Natural killer cell (primary cell): ENCODE measurements around the gene STK31. TPM values are rescaled to one million over a fixed set of nuclear protein-coding genes. Genes with fewer than 3 reads are reported as not detected.

Source experiments
- ATAC-seq, 3 donors: fragments of 150-1000 bp in 2 of 3; fragments of 200-7000 bp in 1 of 3; cut with Tn5 transposase; 1 replicate in 1 of 3; 2 replicates in 2 of 3; pipeline ENCODE4 v1.10.0; 2021; ENCODE audit warnings: mild to moderate bottlenecking in 2 of 3, moderate library complexity in 2 of 3
- DNase-seq, 2 donors: peaks; one replicate each; pipeline versions ENCODE4 v3.0.0 to v3.0.0-alpha.2; 2013 to 2021; ENCODE audit warnings: mixed read lengths in 1 of 2
- H3K27ac ChIP-seq: one replicate; pipeline ENCODE4 v1.5.1; 2013; ENCODE audit warnings: mild to moderate bottlenecking, low read length
- H3K27me3 ChIP-seq: one replicate; pipeline ENCODE4 v1.6.1; 2013; ENCODE audit warnings: low read length; ENCODE audit not compliant: control insufficient read depth, insufficient read depth
- H3K36me3 ChIP-seq: one replicate; pipeline ENCODE4 v1.6.1; 2013; ENCODE audit warnings: low read length; ENCODE audit not compliant: control insufficient read depth, insufficient read depth
- H3K4me1 ChIP-seq: one replicate; pipeline ENCODE4 v1.6.1; 2013; ENCODE audit warnings: low read length; ENCODE audit not compliant: control insufficient read depth, insufficient read depth
- H3K4me3 ChIP-seq: one replicate; pipeline ENCODE4 v1.5.1; 2013; ENCODE audit warnings: low read length
- H3K9me3 ChIP-seq: one replicate; pipeline ENCODE4 v1.6.1; 2013; ENCODE audit warnings: low read length; ENCODE audit not compliant: control insufficient read depth, insufficient read depth
- H3K27ac Mint-ChIP-seq, 2 donors: one replicate each; pipeline ENCODE4 v1.8.0; 2022; ENCODE audit warnings: mild to moderate bottlenecking in 2 of 2, mixed read lengths in 2 of 2, moderate library complexity in 1 of 2
- H3K27me3 Mint-ChIP-seq, 2 donors: one replicate each; pipeline ENCODE4 v1.8.0; 2022; ENCODE audit warnings: low read depth in 2 of 2, mixed read lengths in 2 of 2
- H3K36me3 Mint-ChIP-seq: one replicate; pipeline ENCODE4 v1.8.0; 2022; ENCODE audit warnings: mixed read lengths
- H3K4me1 Mint-ChIP-seq, 2 donors: one replicate each; pipeline ENCODE4 v1.8.0; 2022; ENCODE audit warnings: mixed read lengths in 2 of 2
- H3K4me3 Mint-ChIP-seq: one replicate; pipeline ENCODE4 v1.8.0; 2022; ENCODE audit warnings: mild to moderate bottlenecking, moderate library complexity, mixed read lengths
- H3K9me3 Mint-ChIP-seq, 2 donors: one replicate each; pipeline ENCODE4 v1.8.0; 2022; ENCODE audit warnings: mixed read lengths in 2 of 2
- WGBS: methylation state at CpG from one replicate; pipeline ENCODE4 v1.1.7; 2013; ENCODE audit warnings: missing lambda C conversion rate; ENCODE audit not compliant: insufficient coverage; 5-methylcytosine and 5-hydroxymethylcytosine counted together
- intact Hi-C: fragments of 100-400 bp; cut with micrococcal nuclease; formaldehyde crosslinking; loops from one replicate; pipeline ENCODE4 v1.14.2; 2022
- total RNA-seq, 4 donors: library from RNA; stranded (reverse); fragments of 120-200 nt in 1 of 4; gene quantifications; one replicate each; pipeline versions ENCODE4 v1.2.3 to v1.2.4, GENCODE V29; 2013 to 2022
- TF ChIP-seq, protein P1 (sequence below): fragments of 200-600 bp; IDR thresholded peaks from one replicate; pipeline ENCODE4 v1.8.0; 2022; ENCODE audit warnings: antibody characterized with exemption

The STK31 gene
- total RNA-seq, 3 donors from 2014 or later (not counting 1 experiment from before 2014, with no cell fraction given), result 0.39 to 1.3 (median 0.94) TPM

DNA sequence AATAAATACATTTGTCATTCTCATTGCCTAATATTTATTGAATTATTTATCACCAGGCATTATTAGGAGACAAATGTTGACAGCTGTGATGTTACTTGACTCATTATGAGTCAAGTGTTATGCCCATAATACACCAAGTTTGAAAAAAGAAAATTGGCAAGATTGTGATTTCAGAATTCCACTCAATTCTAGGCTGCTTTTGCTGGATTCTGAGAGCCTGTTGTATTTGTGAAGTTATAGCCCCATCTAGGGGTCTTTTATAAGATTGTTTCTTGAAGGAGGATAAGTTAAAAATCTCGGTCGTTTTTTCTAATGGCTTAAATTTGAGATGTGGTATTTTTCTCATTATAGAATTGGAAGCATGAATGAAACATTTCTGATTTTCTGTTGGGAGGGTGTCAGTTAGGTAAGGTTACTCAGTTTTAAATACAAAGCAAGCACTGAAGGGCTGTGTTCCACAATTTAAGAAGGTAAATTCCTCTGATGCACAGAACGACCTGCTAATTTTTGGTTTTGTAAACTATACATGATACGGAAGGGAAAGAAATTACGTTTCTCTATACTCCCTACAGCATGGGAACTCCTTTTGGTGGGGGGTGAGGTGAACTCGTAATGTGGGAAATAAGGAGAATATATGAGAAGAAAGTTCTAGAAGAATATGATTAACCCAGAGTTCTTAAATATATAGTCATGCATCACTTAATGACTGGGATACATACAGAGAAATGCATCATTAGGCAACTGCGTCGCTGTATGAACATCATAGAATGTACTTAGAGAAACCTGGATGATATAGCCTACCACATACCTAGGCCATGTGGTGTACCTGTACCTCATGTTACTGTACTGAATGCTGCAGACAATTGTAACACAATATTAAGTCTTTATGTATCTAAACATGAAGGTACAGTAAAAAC is 2.6 kb downstream of the STK31 start:
- Mint-ChIP-seq H3K9me3 (no peaks in the 10 kb centered on the region), H3K4me1 (peaks cover 0 to 5% of the 10 kb centered on the region in 2 donors), H3K27me3 (peaks cover 0 to 5% of the 10 kb centered on the region in 2 donors), H3K27ac (no peak overlapping the region), H3K4me3 (no peak overlapping the region), H3K36me3 (no peaks in the 10 kb centered on the region)
- H3K4me1 ChIP-seq, result no peaks in the 10 kb centered on the region
- TF ChIP-seq, protein P1, sequence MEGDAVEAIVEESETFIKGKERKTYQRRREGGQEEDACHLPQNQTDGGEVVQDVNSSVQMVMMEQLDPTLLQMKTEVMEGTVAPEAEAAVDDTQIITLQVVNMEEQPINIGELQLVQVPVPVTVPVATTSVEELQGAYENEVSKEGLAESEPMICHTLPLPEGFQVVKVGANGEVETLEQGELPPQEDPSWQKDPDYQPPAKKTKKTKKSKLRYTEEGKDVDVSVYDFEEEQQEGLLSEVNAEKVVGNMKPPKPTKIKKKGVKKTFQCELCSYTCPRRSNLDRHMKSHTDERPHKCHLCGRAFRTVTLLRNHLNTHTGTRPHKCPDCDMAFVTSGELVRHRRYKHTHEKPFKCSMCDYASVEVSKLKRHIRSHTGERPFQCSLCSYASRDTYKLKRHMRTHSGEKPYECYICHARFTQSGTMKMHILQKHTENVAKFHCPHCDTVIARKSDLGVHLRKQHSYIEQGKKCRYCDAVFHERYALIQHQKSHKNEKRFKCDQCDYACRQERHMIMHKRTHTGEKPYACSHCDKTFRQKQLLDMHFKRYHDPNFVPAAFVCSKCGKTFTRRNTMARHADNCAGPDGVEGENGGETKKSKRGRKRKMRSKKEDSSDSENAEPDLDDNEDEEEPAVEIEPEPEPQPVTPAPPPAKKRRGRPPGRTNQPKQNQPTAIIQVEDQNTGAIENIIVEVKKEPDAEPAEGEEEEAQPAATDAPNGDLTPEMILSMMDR, result peak; percentile 71
- no peak overlapping the region for H3K4me3 ChIP-seq
- peak in 1 of 2 donors; percentile 72 for DNase-seq
- no peaks in the 10 kb centered on the region for H3K9me3 ChIP-seq
- no peak overlapping the region for H3K27ac ChIP-seq
- H3K27me3 ChIP-seq, result peaks cover 2% of the 10 kb centered on the region
- intact Hi-C loops, result loop anchor here (1.0 kb wide), 3 partner anchors 142 to 439 kb away; no protein-coding TSS in a partner anchor
- no peak for ATAC-seq
- no peaks in the 10 kb centered on the region for H3K36me3 ChIP-seq
- 44% methylated on average over 4 of the region's 8 CpGs for WGBS

DNA sequence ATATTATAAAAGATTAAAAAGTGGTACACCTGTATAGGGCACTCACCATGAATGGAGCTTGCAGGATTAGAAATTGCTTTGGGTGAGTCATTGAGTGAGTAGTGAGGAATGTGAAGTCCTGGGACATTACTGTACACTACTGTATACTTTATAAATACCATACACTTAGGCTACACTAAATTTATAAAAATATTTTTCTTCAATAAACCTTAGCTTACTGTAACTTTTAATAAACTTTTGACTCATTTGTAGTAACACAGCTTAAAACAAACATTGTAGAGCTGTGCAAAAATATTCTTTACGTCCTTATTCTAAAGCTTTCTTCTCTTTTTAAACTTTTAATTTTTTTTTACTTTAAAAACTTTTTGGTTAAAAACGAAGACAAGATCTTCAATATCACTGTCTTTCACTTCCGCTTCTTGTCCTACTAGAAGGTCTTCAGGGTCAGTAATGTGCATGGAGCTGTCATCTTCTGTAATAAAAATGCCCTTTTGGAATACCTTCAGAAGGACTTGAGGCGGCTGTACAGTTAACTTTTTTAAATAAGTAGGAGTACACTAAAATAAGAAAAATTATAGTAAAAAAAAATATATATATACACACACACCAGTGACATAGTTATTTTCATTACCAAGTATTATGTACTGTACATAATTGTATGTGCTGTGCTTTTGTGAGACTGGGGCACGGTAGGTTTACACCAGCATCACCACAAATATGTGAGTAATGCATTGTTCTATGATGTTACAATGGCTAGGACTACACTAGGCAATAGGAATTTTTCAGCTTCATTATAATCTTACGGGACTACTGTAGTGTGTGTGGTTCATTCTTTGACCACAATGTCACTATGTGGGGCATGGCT is 3.5 kb downstream of the STK31 start:
- Mint-ChIP-seq H3K27ac (no peak overlapping the region), H3K27me3 (peaks cover 0 to 5% of the 10 kb centered on the region in 2 donors), H3K36me3 (no peaks in the 10 kb centered on the region), H3K9me3 (no peaks in the 10 kb centered on the region), H3K4me3 (no peak overlapping the region), H3K4me1 (peaks cover 0 to 5% of the 10 kb centered on the region in 2 donors)
- Histone ChIP-seq H3K4me1 (no peaks in the 10 kb centered on the region), H3K4me3 (no peak overlapping the region), H3K36me3 (no peaks in the 10 kb centered on the region), H3K27ac (no peak overlapping the region), H3K9me3 (no peaks in the 10 kb centered on the region), H3K27me3 (peaks cover 2% of the 10 kb centered on the region)
- WGBS, result 79% methylated on average over 3 of the region's 6 CpGs
- DNase-seq, result no peak
- TF ChIP-seq, protein P1, result no peak
- intact Hi-C loops, result no loop called here
- no peak for ATAC-seq

DNA sequence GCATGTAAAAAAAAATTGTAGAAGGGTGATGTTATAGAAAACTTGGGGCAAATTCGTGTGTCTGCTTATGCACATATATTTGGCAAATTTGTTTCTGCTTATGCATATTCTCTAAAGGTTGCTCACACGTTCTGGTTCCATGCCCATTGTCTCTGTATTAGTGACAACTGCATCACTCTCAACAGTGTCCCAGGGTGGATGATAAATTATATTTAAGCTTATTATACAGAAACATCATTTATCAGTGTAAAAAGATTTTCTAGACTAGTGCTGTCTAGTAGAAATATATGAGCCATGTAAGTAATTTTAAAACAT is 4.1 kb downstream of the STK31 start:
- Histone ChIP-seq H3K4me1 (no peaks in the 10 kb centered on the region), H3K4me3 (no peak overlapping the region), H3K27me3 (peaks cover 2% of the 10 kb centered on the region), H3K27ac (no peak overlapping the region), H3K36me3 (no peaks in the 10 kb centered on the region), H3K9me3 (no peaks in the 10 kb centered on the region)
- ATAC-seq (no peak), DNase-seq (no peak)
- Mint-ChIP-seq H3K27ac (no peak overlapping the region), H3K4me3 (no peak overlapping the region), H3K36me3 (no peaks in the 10 kb centered on the region), H3K27me3 (peaks cover 0 to 5% of the 10 kb centered on the region in 2 donors), H3K9me3 (no peaks in the 10 kb centered on the region), H3K4me1 (peaks cover 0 to 5% of the 10 kb centered on the region in 2 donors)
- WGBS, result 56% methylated on average over 1 of the region's 2 CpGs
- intact Hi-C loops, result no loop called here
- TF ChIP-seq, protein P1, result no peak
